Stimulated activated CD4-positive, alpha-beta T cell treated with anti-CD3 and anti-CD28 coated beads, Interleukin-1b, Interleukin-23, amount 100 ng/mL, for 4 hours (primary cell): ENCODE results near the gene SMTNL1.

Experiments used
- DNase-seq, 2 donors: peaks; one replicate each; pipeline ENCODE4 v3.0.0-alpha.2; 2020; ENCODE audit warnings: low read depth in 2 of 2

SMTNL1 gene

GRCh38 chr11:57536947-57537619 lies at the start of gene SMTNL1:
Gene SMTNL1, plus strand, starts transcription at chr11:57537595. Its CDS starts 5,048 bp downstream, at chr11:57542643.
- no peak for DNase-seq

- DNase-seq: no peak
Measured at GRCh38 chr11:57487920-57488659, 49.3 kb upstream of the SMTNL1 start.

GRCh38 chr11:57490456-57491248 lies 46.7 kb upstream of the SMTNL1 start:
- DNase-seq: no peak

GRCh38 chr11:57491371-57492061 lies 45.9 kb upstream of the SMTNL1 start:
- peak; percentile 34 to 47 for DNase-seq

- DNase-seq: peak; percentile 66 to 81
Measured at GRCh38 chr11:57493507-57494503, 43.6 kb upstream of the SMTNL1 start.

GRCh38 chr11:57496109-57496820 lies 41.1 kb upstream of the SMTNL1 start:
- DNase-seq: no peak

GRCh38 chr11:57497303-57498247 lies 39.8 kb upstream of the SMTNL1 start:
- no peak for DNase-seq

- DNase-seq: no peak
Measured at GRCh38 chr11:57498540-57498939, 38.9 kb upstream of the SMTNL1 start.

- peak in 1 of 2 donors; percentile 32 for DNase-seq
Measured at GRCh38 chr11:57499413-57499982, 37.9 kb upstream of the SMTNL1 start.

- no peak for DNase-seq
Measured at GRCh38 chr11:57499983-57500461, 37.4 kb upstream of the SMTNL1 start.

- no peak for DNase-seq
Measured at GRCh38 chr11:57500515-57500914, 36.9 kb upstream of the SMTNL1 start.

- DNase-seq: no peak
Measured at GRCh38 chr11:57500926-57501325, 36.5 kb upstream of the SMTNL1 start.

GRCh38 chr11:57501953-57502352 lies 35.4 kb upstream of the SMTNL1 start:
- DNase-seq: no peak

GRCh38 chr11:57502376-57502775 lies 35.0 kb upstream of the SMTNL1 start:
- no peak for DNase-seq

- no peak for DNase-seq
Measured at GRCh38 chr11:57502870-57503269, 34.5 kb upstream of the SMTNL1 start.

GRCh38 chr11:57504511-57504910 lies 32.9 kb upstream of the SMTNL1 start:
- DNase-seq: no peak

- no peak for DNase-seq
Measured at GRCh38 chr11:57506522-57506921, 30.9 kb upstream of the SMTNL1 start.
